ENCODE measurements around the gene INPP5D.

Gene INPP5D

DNA sequence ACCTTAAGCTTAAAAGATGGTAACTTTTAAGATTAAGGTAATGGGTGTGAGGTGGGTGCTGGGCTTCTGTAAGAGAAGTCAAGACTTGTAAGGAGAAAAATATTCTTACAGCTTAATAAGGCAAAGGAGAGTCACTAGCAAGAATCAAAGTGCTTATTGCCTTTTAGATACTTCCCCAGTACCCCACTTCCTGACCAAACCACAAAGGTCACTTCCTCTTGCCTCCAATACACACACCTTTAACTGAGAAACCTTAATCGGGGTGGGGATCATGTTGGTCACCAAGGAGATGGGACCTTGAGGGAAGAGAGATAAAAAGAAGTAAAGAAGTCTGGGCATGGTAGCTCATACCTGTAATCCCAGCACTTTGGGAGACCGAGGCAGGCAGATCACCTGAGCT lies 180.8 kb downstream of the INPP5D start:
- DNase-seq (ENCODE audit: low spot score): no peak

DNA sequence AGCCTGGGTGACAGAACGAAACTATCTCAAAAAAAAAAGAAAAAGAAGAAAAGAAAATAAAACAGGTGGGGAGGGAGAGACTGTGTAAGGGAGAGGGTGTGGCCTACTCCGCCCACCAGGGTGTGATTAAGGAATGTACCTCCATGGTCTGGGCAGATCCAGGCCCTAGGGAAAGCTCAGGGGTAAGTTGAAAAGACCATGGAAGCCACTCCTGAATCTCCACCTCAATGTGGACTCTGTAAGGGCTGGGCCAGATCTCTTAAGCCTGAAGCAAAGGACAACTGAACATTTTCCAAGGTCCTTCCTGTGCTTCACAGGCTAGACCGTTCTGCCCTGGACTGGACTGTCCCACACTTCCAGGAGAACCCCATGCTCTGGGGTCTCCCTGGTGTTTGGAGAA lies 181.7 kb downstream of the INPP5D start:
- DNase-seq (ENCODE audit: low spot score): no peak

DNA sequence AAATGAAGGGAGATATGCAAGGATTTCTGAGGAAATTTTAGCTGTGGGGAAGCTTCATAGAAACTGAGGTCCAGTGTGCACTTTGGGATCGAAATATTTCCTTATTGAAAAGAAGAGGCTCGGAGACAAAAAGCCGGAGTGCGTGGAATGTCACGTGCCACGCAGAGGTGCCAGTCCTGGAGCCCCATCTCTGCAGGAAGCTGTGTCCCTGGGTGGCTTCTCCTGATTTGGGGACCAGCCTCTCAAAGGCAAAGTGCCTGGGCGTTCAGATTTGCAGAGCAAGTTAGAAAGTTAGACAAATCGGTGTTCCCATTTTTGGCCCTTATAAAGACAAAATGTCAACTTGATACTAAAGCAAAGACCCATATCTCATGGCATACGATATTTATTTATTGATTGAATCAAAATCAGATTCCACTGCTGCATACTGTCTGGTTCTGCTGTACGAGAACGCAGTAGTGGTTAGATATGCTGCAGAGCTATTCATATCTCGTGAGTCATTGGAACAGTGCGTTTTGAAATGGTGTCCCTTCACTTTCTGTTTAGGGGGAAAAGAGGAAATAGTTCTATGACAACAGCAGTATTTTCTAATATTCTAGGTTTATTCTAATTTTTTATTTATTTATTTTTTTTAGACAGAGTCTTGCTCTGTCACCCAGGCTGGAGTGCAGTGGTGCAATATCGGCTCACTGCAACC lies 182.2 kb downstream of the INPP5D start:
- DNase-seq (ENCODE audit: low spot score): no peak

DNA sequence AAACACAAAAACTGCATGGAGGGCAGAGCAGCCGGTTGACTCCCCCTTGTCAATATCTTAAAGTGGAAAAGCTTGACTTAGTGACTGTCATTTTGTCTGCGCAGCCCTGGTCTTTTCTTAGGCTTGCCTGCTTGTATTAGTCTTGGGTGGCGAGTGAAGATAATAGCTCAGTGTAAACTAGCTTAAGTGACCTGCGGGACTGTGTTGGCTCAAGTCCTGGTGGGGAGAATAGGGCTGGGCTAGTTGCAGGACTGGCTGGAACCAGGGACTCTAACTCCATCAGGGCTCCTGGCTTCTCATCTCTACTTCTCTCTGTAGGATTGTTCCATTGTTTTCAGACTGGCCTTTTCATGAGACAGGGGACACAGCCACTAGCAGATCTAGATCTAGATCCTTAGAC lies 183.2 kb downstream of the INPP5D start:
- DNase-seq (ENCODE audit: low spot score): no peak

DNA sequence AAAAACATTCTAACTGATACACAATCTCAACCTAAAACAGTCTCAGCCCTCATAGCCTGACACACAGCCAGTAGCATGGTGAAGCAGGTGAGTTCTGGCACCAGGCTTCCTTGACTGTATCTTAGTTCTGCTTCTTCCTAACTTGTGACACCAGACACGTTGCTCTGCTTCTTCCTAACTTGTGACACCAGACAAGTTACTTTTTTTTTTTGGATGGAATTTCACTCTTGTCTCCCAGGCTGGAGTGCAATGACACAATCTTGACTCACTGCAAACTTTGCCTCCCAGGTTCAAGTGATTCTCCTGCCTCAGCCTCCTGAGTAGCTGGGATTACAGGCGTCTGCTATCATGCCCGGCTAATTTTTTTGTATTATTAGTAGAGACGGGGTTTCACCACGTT lies 184.7 kb downstream of the INPP5D start:
- no peak for DNase-seq (ENCODE audit: low spot score)

DNA sequence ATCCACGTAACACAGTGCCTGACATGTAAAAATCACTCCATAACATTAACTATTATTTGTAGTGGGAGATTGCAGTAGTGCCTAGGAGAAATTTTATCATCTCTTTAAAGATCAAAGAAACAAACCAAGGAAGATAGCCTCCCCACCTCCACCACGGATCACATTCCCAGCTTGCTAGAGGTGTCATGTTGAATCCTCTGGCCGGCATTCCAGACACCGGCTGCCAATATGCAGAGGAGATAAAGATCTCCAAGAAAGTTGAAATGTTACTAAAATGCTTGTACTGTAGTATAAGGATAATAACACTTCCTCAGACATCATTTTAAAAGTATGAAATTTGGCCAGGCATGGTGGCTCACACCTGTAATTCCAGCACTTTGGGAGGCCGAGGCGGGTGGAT lies 185.3 kb downstream of the INPP5D start:
- DNase-seq (ENCODE audit: low spot score): no peak

DNA sequence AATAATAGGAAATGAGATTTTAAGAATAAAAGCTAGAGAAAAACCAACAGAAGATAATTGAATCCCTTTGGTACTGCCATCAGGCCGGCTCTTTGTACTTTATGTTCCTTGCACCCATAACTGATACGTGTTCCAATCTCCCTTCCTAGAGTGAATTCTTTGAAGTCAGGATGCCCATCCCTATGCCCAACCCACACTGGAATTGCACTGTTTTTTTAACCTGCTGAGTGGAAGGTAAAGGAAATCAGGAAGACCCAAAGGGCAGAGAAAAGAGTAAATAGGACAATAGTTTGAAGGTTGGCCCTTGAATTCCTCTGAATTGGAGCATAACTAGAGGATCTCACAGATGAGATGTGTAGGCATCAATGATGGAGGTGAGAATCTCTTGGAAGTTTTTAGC lies 187.0 kb downstream of the INPP5D start:
- no peak for DNase-seq (ENCODE audit: low spot score)

DNA sequence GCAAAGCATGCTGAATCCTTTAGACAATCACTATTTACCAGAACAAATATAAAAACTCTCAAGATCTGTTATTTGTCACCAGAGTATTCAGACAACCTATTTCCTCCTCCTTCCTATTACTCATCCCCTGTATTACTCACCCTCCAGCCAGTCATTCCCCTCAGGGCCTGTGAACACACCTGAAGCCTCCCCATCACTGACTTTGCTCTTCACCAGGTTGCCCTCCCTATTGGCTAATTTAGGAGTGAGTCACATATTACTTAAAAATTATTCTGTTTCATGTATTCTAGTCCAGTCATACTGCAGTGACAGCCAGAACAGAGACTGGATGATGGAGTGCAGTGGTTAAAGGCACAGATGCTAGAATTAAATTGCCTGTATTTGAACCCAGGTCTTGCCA lies 187.6 kb downstream of the INPP5D start:
- no peak for DNase-seq (ENCODE audit: low spot score)

DNA sequence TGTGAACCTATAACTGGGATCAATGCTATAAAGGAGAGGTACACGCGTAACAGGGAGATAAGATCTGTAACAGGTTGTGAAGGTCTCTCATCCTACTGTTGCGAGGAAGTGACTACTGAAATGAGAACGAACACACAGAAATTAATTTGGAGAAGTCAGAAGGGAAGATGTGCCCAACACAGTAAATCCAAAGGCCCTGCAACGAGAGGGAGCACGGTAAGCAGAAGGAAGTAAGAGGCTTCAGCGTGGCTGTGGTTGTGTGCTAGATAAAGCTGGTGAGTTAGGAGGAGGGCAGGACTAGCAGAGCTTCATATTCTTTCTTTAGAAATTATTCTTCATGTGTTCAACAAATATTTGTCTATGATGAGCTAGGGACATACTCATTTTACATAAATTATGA lies 188.9 kb downstream of the INPP5D start:
- DNase-seq (ENCODE audit: low spot score): no peak

DNA sequence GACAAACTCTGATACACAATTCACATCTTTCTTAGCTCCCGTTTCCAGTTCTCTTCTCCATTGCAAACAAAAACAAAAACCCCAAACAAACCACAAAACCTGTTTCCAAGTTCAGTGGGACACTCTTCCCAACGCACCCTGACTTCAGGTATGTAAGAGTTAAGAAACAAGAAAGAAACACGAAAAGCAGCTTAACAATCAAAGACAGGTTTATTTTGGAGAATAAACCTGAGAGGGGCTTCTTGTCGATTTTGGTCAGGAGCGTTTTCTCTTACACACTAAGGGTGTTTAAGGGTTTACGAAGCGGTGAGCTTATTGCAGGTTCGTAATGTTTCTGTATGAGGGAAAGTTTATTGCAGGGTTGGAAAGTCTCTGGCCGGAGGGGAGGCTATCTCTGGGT lies 190.4 kb downstream of the INPP5D start:
- DNase-seq (ENCODE audit: low spot score): no peak

DNA sequence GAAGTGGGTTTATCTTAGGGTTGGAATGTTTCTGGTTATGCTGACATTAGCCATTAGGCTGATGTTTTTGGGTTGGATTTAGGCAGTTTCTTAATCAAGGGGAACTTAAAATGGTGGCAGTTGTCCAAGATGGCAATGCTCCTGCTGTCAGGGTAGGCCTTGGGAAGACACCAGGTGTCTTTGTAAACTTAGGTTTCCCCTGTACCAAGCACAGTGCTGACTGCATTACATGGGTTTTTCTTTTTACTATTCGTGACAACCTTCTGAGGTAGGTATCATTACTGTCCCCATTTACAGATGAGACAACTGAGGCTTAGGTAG lies 190.8 kb downstream of the INPP5D start:
- no peak for DNase-seq (ENCODE audit: low spot score)

DNA sequence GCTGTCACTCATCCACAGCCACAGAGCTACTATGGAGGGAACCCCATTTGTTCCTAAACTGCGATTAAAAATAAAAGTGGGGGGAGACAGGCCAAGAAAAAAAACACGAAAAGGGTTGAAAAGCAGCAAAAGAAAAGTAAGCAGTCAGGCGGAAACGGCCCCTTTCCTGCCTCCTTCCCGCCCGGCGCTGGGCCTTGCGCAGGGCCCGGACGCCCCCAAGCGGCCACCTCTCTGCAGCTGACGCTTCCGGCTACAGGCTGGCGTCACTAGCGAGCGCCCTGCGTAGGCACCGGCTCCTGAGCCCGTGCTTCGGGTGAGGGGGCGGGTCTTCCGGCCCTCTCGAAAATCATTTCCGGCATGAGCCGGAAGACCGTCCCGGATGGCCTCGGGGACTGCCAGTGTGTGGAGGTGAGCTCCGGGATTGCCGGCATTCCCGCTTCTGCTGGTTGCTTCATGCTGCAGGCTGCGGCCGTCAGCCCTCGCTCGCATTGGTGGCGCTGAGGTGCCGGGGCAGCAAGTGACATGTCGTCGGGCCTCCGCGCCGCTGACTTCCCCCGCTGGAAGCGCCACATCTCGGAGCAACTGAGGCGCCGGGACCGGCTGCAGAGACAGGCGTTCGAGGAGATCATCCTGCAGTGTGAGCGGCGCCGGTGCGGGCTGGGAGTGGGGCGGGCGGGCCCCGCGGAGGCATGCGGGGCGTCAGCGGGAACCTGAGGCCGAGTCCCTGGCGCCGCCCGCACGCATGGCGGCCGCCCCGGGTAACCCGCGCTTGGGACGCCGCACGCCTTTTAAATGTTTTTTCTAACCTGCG lies 191.4 kb downstream of the INPP5D start, which contains the start of gene ATG16L1:
TSS of gene ATG16L1 (plus strand) at position 368 of the 811 bp plus-strand sequence. CDS start at position 523, 155 bp downstream.
- peak; percentile 96 for DNase-seq (ENCODE audit: low spot score)

DNA sequence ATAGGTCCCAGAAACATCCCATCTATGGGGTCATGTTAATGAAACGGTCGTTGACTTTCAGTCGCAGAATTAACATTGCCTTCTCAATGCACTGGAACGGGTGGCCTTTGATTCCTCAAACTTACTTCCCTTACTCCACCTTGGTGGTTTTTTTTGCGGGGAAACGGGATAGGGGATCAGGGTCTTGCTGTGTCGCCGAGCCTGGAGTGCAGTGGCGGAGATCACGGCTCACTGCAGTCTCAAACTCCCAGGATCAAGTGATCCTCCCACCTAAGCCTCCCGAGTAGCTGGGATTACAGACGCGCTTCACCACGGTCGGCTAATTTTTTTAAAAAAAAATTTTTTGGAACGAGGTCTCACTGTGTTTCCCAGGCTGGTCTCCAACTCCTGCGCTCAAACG lies 192.1 kb downstream of the INPP5D start:
- no peak for DNase-seq (ENCODE audit: low spot score)

DNA sequence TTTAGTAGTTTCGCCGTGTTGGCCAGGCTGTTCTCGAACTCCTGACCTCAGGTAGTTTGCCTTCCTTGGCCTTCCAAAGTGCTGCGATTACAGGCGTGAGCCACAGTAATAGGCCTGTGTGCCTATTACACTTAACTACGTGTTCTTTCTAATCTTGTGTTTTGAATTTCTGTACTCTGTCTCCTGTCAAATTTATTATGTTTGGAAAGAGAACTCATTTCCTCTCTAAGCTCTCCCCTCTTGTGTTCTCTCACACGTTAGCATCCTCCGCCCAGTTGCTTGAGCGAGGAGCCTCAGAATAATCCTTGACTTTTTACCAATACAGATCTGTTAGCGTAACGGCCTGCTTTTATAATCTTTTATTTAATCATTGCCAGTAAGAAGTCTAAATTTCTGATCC lies 195.0 kb downstream of the INPP5D start:
- DNase-seq (ENCODE audit: low spot score): no peak

DNA sequence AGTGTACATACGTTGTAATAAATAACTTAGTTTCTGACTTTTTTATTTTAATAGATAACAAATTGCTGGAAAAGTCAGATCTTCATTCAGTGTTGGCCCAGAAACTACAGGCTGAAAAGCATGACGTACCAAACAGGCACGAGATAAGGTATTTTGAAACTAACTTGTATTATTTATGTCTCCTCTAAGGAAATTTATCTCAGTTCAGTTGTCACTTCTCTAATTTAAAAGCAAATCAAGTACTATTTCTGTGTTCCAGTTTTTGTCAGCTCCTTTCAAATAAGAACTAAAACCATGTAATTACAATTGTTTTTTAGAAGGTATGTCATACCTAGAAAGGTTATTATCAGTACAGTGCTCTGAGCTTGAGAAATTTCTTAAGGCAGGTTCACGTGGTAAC lies 195.9 kb downstream of the INPP5D start:
- no peak for DNase-seq (ENCODE audit: low spot score)

All from ecto neural progenitor cell (in vitro differentiated cells).